H1 (cell line): ENCODE data around the gene ADAMTS3. TPM values are rescaled to one million over a fixed set of nuclear protein-coding genes. Genes with fewer than 3 reads are reported as not detected.

Experiments
- CTCF ChIA-PET: fragments of 300-600 bp; sonication (Branson Sonifier 250); formaldehyde crosslinking; loops from one replicate; lab custom pipeline; 2021; ENCODE audit not compliant: partially characterized antibody; lab: Charles Lee
- POLR2A ChIA-PET: fragments of 300-600 bp; sonication (Branson Sonifier 250); formaldehyde crosslinking; loops from one replicate; lab custom pipeline; 2021; ENCODE audit warnings: inconsistent platforms; ENCODE audit not compliant: partially characterized antibody; lab: Charles Lee
- DNase-seq, 2 experiments: peaks; one replicate each; pipeline versions ENCODE4 v3.0.0 to v3.0.0-alpha.2; 2010 to 2022; ENCODE audit warnings: low spot score in 2 of 2, low read depth in 1 of 2, mixed read lengths in 1 of 2
- FAIRE-seq: peaks from 2 replicates; lab custom pipeline; 2011; peaks lifted over from hg19 to GRCh38; lab: Jason Lieb, UNC
- H2AFZ ChIP-seq: 2 replicates; pipeline ENCODE4 v1.8.1; 2012; ENCODE audit warnings: low read length, inconsistent platforms
- H2AK5ac ChIP-seq: 2 replicates; pipeline ENCODE4 v1.6.1; 2013; ENCODE audit warnings: low read depth, low read length
- H2BK120ac ChIP-seq: replicated peaks from 2 replicates; pipeline ENCODE3; 2013; ENCODE audit warnings: low read depth, low read length, inconsistent platforms
- H2BK12ac ChIP-seq: 2 replicates; pipeline ENCODE4 v1.6.1; 2013; ENCODE audit warnings: low read depth, low read length
- H2BK15ac ChIP-seq: 2 replicates; pipeline ENCODE4 v1.6.1; 2013; ENCODE audit warnings: low read length
- H2BK20ac ChIP-seq: 2 replicates; pipeline ENCODE4 v1.6.1; 2013; ENCODE audit warnings: low read length
- H2BK5ac ChIP-seq: 2 replicates; pipeline ENCODE4 v1.6.1; 2013; ENCODE audit warnings: low read depth, low read length
- H3K14ac ChIP-seq: 2 replicates; pipeline ENCODE4 v1.6.1; 2013; ENCODE audit warnings: inconsistent platforms; ENCODE audit not compliant: insufficient read length
- H3K18ac ChIP-seq: 2 replicates; pipeline ENCODE4 v1.6.1; 2013; ENCODE audit warnings: low read length; ENCODE audit errors: extremely low read depth
- H3K23ac ChIP-seq: 2 replicates; pipeline ENCODE4 v1.6.1; 2013; ENCODE audit warnings: inconsistent platforms; ENCODE audit not compliant: insufficient read length
- H3K23me2 ChIP-seq: 2 replicates; pipeline ENCODE4 v1.6.1; 2013; ENCODE audit warnings: low read depth, low read length
- H3K27ac ChIP-seq: 2 replicates; pipeline ENCODE4 v1.6.1; 2011; ENCODE audit warnings: low read depth, low read length, inconsistent platforms
- H3K27me3 ChIP-seq, 4 experiments: replicated peaks in 1 of 4; 1 replicate in 1 of 4; 2 replicates in 3 of 4; pipeline versions ENCODE4 v1.6.1 to v1.8.1; 2011 to 2013; ENCODE audit warnings: low read length in 3 of 4, mild to moderate bottlenecking in 3 of 4, inconsistent platforms in 2 of 4, mixed read lengths in 2 of 4, moderate library complexity in 1 of 4; ENCODE audit not compliant: control insufficient read depth in 3 of 4, insufficient read depth in 3 of 4; ENCODE audit errors: extremely low read depth in 1 of 4
- H3K36me3 ChIP-seq, 4 experiments: 2 replicates each; pipeline versions ENCODE4 v1.6.1 to v1.8.1; 2011 to 2013; ENCODE audit warnings: mild to moderate bottlenecking in 4 of 4, low read length in 3 of 4, moderate library complexity in 2 of 4, control low read depth in 1 of 4, inconsistent platforms in 1 of 4; ENCODE audit not compliant: insufficient read depth in 4 of 4, control insufficient read depth in 2 of 4
- H3K4ac ChIP-seq: replicated peaks from 2 replicates; pipeline ENCODE3; 2013; ENCODE audit warnings: low read length, low read depth, mixed read lengths, inconsistent platforms; ENCODE audit not compliant: insufficient read length
- H3K4me1 ChIP-seq, 4 experiments: replicated peaks in 1 of 4; 1 replicate in 1 of 4; 2 replicates in 3 of 4; pipeline versions ENCODE4 v1.6.1 to v1.8.1; 2011 to 2013; ENCODE audit warnings: low read length in 3 of 4, inconsistent platforms in 2 of 4, mixed read lengths in 1 of 4; ENCODE audit not compliant: insufficient read depth in 4 of 4, control insufficient read depth in 3 of 4
- H3K4me2 ChIP-seq, 2 experiments: 2 replicates each; pipeline versions ENCODE4 v1.6.1 to v1.8.1; 2011 to 2013; ENCODE audit warnings: low read depth in 2 of 2, low read length in 2 of 2, control low read depth in 1 of 2, inconsistent platforms in 1 of 2, mild to moderate bottlenecking in 1 of 2; ENCODE audit not compliant: insufficient read depth in 1 of 2
- H3K4me3 ChIP-seq, 4 experiments: fragments of 200-600, 300-600 bp in 1 of 4; sonication (generic), shearing (Covaris generic), sonication (Bioruptor Twin) in 1 of 4; 2 replicates each; pipeline versions ENCODE4 v1.5.1 to v1.8.1; 2011 to 2016; ENCODE audit warnings: low read length in 4 of 4, low read depth in 3 of 4, control low read depth in 2 of 4, inconsistent platforms in 2 of 4, mild to moderate bottlenecking in 2 of 4, mixed read lengths in 1 of 4, moderate library complexity in 1 of 4; ENCODE audit not compliant: insufficient read depth in 2 of 4; ENCODE audit errors: extremely low read depth in 1 of 4
- H3K56ac ChIP-seq: replicated peaks from 2 replicates; pipeline ENCODE3; 2013; ENCODE audit warnings: low read depth, mild to moderate bottlenecking, mixed read lengths, low read length, inconsistent platforms; ENCODE audit not compliant: insufficient read length
- H3K79me1 ChIP-seq: 2 replicates; pipeline ENCODE4 v1.6.1; 2013; ENCODE audit warnings: low read depth, low read length, control low read depth
- H3K79me2 ChIP-seq, 2 experiments: 2 replicates each; pipeline versions ENCODE4 v1.6.1 to v1.8.1; 2012 to 2013; ENCODE audit warnings: low read length in 2 of 2, mild to moderate bottlenecking in 2 of 2, inconsistent platforms in 1 of 2; ENCODE audit not compliant: insufficient read depth in 2 of 2, control insufficient read depth in 1 of 2
- H3K9ac ChIP-seq, 4 experiments: replicated peaks in 1 of 4; 1 replicate in 1 of 4; 2 replicates in 3 of 4; pipeline versions ENCODE4 v1.6.1 to v1.8.1; 2011 to 2013; ENCODE audit warnings: low read depth in 3 of 4, low read length in 3 of 4, control low read depth in 2 of 4, mild to moderate bottlenecking in 2 of 4, moderate library complexity in 2 of 4, inconsistent platforms in 1 of 4; ENCODE audit errors: extremely low read depth in 1 of 4
- H3K9me3 ChIP-seq, 2 experiments: 2 replicates each; pipeline versions ENCODE4 v1.6.1 to v1.8.1; 2012 to 2013; ENCODE audit warnings: mild to moderate bottlenecking in 2 of 2, moderate library complexity in 2 of 2, control low read depth in 1 of 2, inconsistent platforms in 1 of 2, low read depth in 1 of 2, low read length in 1 of 2, mixed read lengths in 1 of 2; ENCODE audit not compliant: insufficient read depth in 2 of 2
- H4K20me1 ChIP-seq, 2 experiments: replicated peaks in 1 of 2; 2 replicates each; pipeline versions ENCODE3 to v1.8.1; 2011 to 2013; ENCODE audit warnings: inconsistent platforms in 2 of 2, low read length in 2 of 2, mild to moderate bottlenecking in 1 of 2; ENCODE audit not compliant: insufficient read depth in 2 of 2, control insufficient read depth in 1 of 2
- H4K5ac ChIP-seq: 2 replicates; pipeline ENCODE4 v1.6.1; 2013; ENCODE audit warnings: low read length, low read depth, mixed read lengths, inconsistent platforms; ENCODE audit not compliant: insufficient read length
- H4K8ac ChIP-seq: 2 replicates; pipeline ENCODE4 v1.8.0; 2013; ENCODE audit warnings: mild to moderate bottlenecking, moderate library complexity, low read length, inconsistent platforms; ENCODE audit not compliant: insufficient read depth; ENCODE audit errors: extremely low read depth
- H4K91ac ChIP-seq: replicated peaks from 2 replicates; pipeline ENCODE3; 2013; ENCODE audit warnings: low read length, mixed read lengths, inconsistent platforms; ENCODE audit not compliant: insufficient read length
- CTBP2 ChIP-seq: IDR thresholded peaks from 2 replicates; pipeline ENCODE4 v1.7.0; 2011; ENCODE audit warnings: borderline replicate concordance, mild to moderate bottlenecking, moderate library complexity, mixed read lengths, low read length; ENCODE audit not compliant: insufficient read depth, insufficient read length
- EZH2 ChIP-seq: fragments of 200-600 bp; sonication (generic); IDR thresholded peaks from 2 replicates; pipeline ENCODE4 v1.7.1; 2012; ENCODE audit warnings: low read depth, mild to moderate bottlenecking, moderate library complexity, low read length, inconsistent platforms; ENCODE audit not compliant: severe bottlenecking
- KDM1A ChIP-seq: fragments of 200-600, 300-600 bp; sonication (generic); IDR thresholded peaks from 2 replicates; pipeline ENCODE4 v1.7.1; 2016; ENCODE audit warnings: mild to moderate bottlenecking, low read length, borderline replicate concordance
- NANOG ChIP-seq: IDR thresholded peaks from 2 replicates; pipeline ENCODE4 v1.6.1; 2011; ENCODE audit warnings: low read length, low read depth, mild to moderate bottlenecking, inconsistent platforms; ENCODE audit not compliant: insufficient read depth, poor library complexity, severe bottlenecking
- SP1 ChIP-seq: IDR thresholded peaks from 2 replicates; pipeline ENCODE4 v1.6.1; 2011; ENCODE audit warnings: low read depth, low read length
- SP4 ChIP-seq: IDR thresholded peaks from 2 replicates; pipeline ENCODE4 v1.6.1; 2012; ENCODE audit warnings: low read length, inconsistent platforms
- TAF1 ChIP-seq: IDR thresholded peaks from 2 replicates; pipeline ENCODE4 v1.6.1; 2011; ENCODE audit warnings: mild to moderate bottlenecking, low read depth, low read length
- polyA plus RNA-seq, 7 experiments: library from polyadenylated mRNA; depleted of rRNA in 3 of 7; stranded (reverse) in 5 of 7; unstranded in 2 of 7; fragments of >200 nt in 5 of 7; fragments of 200-250 nt in 2 of 7; gene quantifications; 1 replicate in 5 of 7; 2 replicates in 1 of 7; 4 replicates in 1 of 7; pipeline versions ENCODE4 v1.2.1 to v1.2.3, GENCODE V29; 2011 to 2013; ENCODE audit warnings: missing spikeins in 2 of 7, mixed read lengths in 2 of 7
- total RNA-seq: library from RNA; stranded (reverse); fragmentation: NEBNext Ultra II Directional; extraction: Animal tissue kit (Norgen Biotek cat#: 25700); gene quantifications from 2 replicates; pipeline ENCODE4 v1.2.1, GENCODE V29; 2021

The ADAMTS3 gene
- total and polyA plus RNA-seq, 2 of the 8 experiments (the other 6 are each of a cell fraction or from before 2014, with no cell fraction given): 1.3 to 3.4 TPM

- TF ChIP-seq NANOG (no peak), SP4 (no peak), TAF1 (no peak), EZH2 (no peak), KDM1A (no peak), CTBP2 (no peak), SP1 (no peak)
- Histone ChIP-seq H3K36me3 (no peaks in the 10 kb centered on the region), H3K18ac (no peak overlapping the region), H2BK12ac (no peak overlapping the region), H4K91ac (no peak overlapping the region), H4K20me1 (no peaks in the 10 kb centered on the region), H3K27ac (no peak overlapping the region), H2AK5ac (no peak overlapping the region), H3K9ac (no peak overlapping the region), H3K4me1 (no peaks in the 10 kb centered on the region), H2BK120ac (no peak overlapping the region), H2BK15ac (no peak overlapping the region), H3K9me3 (no peaks in the 10 kb centered on the region), H2BK20ac (no peak overlapping the region), H3K4me3 (no peak overlapping the region), H3K4me2 (no peak overlapping the region), H3K23me2 (no peaks in the 10 kb centered on the region), H4K8ac (no peak overlapping the region), H2AFZ (no peak overlapping the region), H3K79me2 (no peaks in the 10 kb centered on the region), H4K5ac (no peak overlapping the region), H3K23ac (no peak overlapping the region), H3K4ac (no peak overlapping the region), H3K79me1 (no peaks in the 10 kb centered on the region), H2BK5ac (no peak overlapping the region), H3K56ac (no peak overlapping the region), H3K14ac (no peak overlapping the region), H3K27me3 (no peaks in the 10 kb centered on the region)
- FAIRE-seq: no peak
- POLR2A ChIA-PET: no interaction called here
- CTCF ChIA-PET: interaction anchor here (1.0 to 3.5 kb wide), 7 partner anchors 11 to 144 kb away, joined by 3 to 15 read pairs (median 4); partner anchors contain the start of gene ADAMTS3
- DNase-seq: no peak
Measured at GRCh38 chr4:72467633-72468032, 101.4 kb downstream of the ADAMTS3 start.
